Measurements from ENCODE around the gene ITPRIP. TPM values are rescaled to one million over a fixed set of nuclear protein-coding genes. Genes with fewer than 3 reads are reported as not detected.

Gene ITPRIP
- total and polyA plus RNA-seq, 2 of the 8 experiments (the other 6 are each of a cell fraction or from before 2014, with no cell fraction given) = 15.3 to 16.9 TPM

- Histone ChIP-seq H3K79me1 (ENCODE audit: low read depth, low read length) (peaks cover 2% of the 10 kb centered on the region; the same call in 1 of the 2 replicates), H3K27ac (ENCODE audit: low read depth, low read length) (peak overlapping the region; percentile 80), H3K79me2 (ENCODE audit: control insufficient read depth in 1 of 2, insufficient read depth in 2 of 2, low read length in 2 of 2) (peaks cover 0 to 42% of the 10 kb centered on the region in 2 experiments; a peak in 3 of 4 replicates), H2AFZ (ENCODE audit: low read length) (no peak overlapping the region), H3K18ac (ENCODE audit: extremely low read depth, low read length) (peak overlapping the region; percentile 34; the same call in 1 of the 2 replicates), H2BK15ac (ENCODE audit: low read length) (no peak overlapping the region), H2AK5ac (ENCODE audit: low read depth, low read length) (no peak overlapping the region), H3K9ac (replicated peaks in 1 of 4; ENCODE audit: extremely low read depth in 1 of 4, low read depth in 3 of 4, low read length in 3 of 4) (peak overlapping the region; percentile 92 to 97 (median 94)), H2BK5ac (ENCODE audit: low read depth, low read length) (peak overlapping the region; percentile 46), H3K4me3 (ENCODE audit: extremely low read depth in 1 of 4, insufficient read depth in 2 of 4, low read depth in 3 of 4, low read length in 4 of 4) (peak overlapping the region; percentile 91 to 98 (median 96)), H3K4me1 (replicated peaks in 1 of 4; ENCODE audit: control insufficient read depth in 3 of 4, insufficient read depth in 4 of 4, low read length in 3 of 4) (peaks cover 0 to 4% (median 2%) of the 10 kb centered on the region in 4 experiments; a peak in 2 of 7 replicates), H4K20me1 (replicated peaks in 1 of 2; ENCODE audit: control insufficient read depth in 1 of 2, insufficient read depth in 2 of 2, low read length in 2 of 2) (peaks cover 0 to 2% of the 10 kb centered on the region in 2 experiments), H4K5ac (ENCODE audit: insufficient read length, low read depth, low read length) (no peak overlapping the region), H4K91ac (replicated peaks; ENCODE audit: insufficient read length, low read length) (no peak overlapping the region), H3K23me2 (ENCODE audit: low read depth, low read length) (no peaks in the 10 kb centered on the region), H3K36me3 (ENCODE audit: control insufficient read depth in 2 of 4, insufficient read depth in 4 of 4, low read length in 3 of 4) (peaks cover 0 to 28% (median 0%) of the 10 kb centered on the region in 4 experiments; a peak in 4 of 8 replicates), H3K56ac (replicated peaks; ENCODE audit: insufficient read length, low read depth, low read length) (no peak overlapping the region), H3K23ac (ENCODE audit: insufficient read length) (no peak overlapping the region), H4K8ac (ENCODE audit: extremely low read depth, insufficient read depth, low read length) (peak overlapping the region; percentile 93; the same call in 1 of the 2 replicates), H2BK120ac (replicated peaks; ENCODE audit: low read depth, low read length) (no peak overlapping the region), H3K4ac (replicated peaks; ENCODE audit: insufficient read length, low read depth, low read length) (no peak overlapping the region), H3K27me3 (replicated peaks in 1 of 4; ENCODE audit: control insufficient read depth in 3 of 4, extremely low read depth in 1 of 4, insufficient read depth in 3 of 4, low read length in 3 of 4) (no peaks in the 10 kb centered on the region), H3K9me3 (ENCODE audit: insufficient read depth in 2 of 2, low read depth in 1 of 2, low read length in 1 of 2) (no peaks in the 10 kb centered on the region), H2BK20ac (ENCODE audit: low read length) (no peak overlapping the region), H2BK12ac (ENCODE audit: low read depth, low read length) (no peak overlapping the region), H3K4me2 (ENCODE audit: insufficient read depth in 1 of 2, low read depth in 2 of 2, low read length in 2 of 2) (peak overlapping the region; percentile 64 to 73), H3K14ac (ENCODE audit: insufficient read length) (no peak overlapping the region)
- 4% methylated on average over 10 of the region's 10 CpGs; no CpG with 5 or more reads in 1 of the 2 experiments for WGBS, 2 experiments (ENCODE audit: extremely low coverage in 1 of 2, insufficient coverage in 1 of 2, insufficient read length in 1 of 2, insufficient replicate concordance in 2 of 2, low coverage in 1 of 2, low lambda C conversion rate in 2 of 2, missing lambda C conversion rate in 1 of 2)
- ChIA-PET POLR2A (ENCODE audit: partially characterized antibody) (interaction anchor here (1.0 to 6.5 kb wide), 6 partner anchors 9 to 146 kb away, joined by 3 to 81 read pairs (median 5); partner anchors contain the start of genes GSTO1 and SFR1), CTCF (ENCODE audit: partially characterized antibody) (no interaction called here)
- DNase-seq (ENCODE audit: low read depth in 1 of 2, low spot score in 2 of 2) (no peak), FAIRE-seq (no peak)
- TF ChIP-seq ATF2 (IDR thresholded peaks at IDR 0.05; ENCODE audit: low read length) (peak; percentile 12), TCF12 (IDR thresholded peaks at IDR 0.05; ENCODE audit: low read depth, low read length) (no peak), CHD2 (IDR thresholded peaks at IDR 0.05; ENCODE audit: low read length) (no peak), CREB1 (IDR thresholded peaks at IDR 0.05) (no peak)
Observed at GRCh38 chr10:104268405-104268712, 69.9 kb downstream of the ITPRIP start.

Data from H1 (cell line).